Stimulated activated CD4-positive, alpha-beta T cell treated with anti-CD3 and anti-CD28 coated beads, Interleukin-2, amount 100 ng/mL, for 24 hours (primary cell): ENCODE measurements around the gene OSBPL6.
A peak's percentile ranks its signal among the peaks of the same experiment; 100 is the strongest.
"Not testable (repeated sequence)": the region's sequence is repeated elsewhere in the genome, so short reads cannot be mapped to it uniquely, and the experiment has no call there.

Experiments used
- DNase-seq, 2 donors: peaks; one replicate each; pipeline ENCODE4 v3.0.0-alpha.2; 2020

Gene OSBPL6

DNA sequence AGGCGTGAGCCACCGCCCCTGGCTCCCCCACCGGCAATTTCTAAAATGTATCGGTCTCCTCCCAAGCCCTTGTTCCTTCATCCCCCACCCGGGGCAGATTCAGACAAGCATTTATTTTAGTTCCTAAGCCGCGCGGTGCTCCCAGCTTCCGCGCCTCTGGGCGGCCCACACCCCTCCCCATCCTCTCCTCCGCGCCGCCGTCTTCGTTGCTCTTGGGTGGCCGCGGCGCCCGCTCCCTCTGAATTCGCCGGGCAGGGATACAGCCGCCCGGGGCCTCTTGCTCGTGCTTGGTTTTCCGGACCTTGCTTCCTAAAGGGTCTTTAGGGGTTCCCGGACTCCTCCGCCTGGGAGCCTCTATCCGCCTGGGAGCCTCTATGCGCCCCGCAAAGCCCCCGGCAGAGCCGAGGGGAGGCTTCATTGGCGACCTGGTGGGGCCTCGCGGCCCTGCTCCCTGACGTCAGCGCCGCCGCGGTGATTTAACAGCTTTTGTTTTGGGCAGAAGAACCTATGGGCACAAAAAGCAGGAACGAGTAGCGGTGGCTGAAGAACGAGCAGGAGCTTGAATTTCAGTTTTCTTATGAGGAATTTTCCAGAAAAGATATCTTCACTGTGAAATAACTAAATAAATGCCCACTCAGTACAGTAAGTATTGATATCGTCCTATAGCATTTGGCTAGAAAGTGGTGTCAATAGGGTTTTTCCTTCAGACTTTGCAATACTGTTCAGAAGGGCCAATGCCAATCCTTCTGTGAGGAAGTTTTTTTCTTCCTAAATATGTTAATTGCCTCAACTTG lies 219.4 kb downstream of the OSBPL6 start:
- DNase-seq: peak; percentile 75 to 83

DNA sequence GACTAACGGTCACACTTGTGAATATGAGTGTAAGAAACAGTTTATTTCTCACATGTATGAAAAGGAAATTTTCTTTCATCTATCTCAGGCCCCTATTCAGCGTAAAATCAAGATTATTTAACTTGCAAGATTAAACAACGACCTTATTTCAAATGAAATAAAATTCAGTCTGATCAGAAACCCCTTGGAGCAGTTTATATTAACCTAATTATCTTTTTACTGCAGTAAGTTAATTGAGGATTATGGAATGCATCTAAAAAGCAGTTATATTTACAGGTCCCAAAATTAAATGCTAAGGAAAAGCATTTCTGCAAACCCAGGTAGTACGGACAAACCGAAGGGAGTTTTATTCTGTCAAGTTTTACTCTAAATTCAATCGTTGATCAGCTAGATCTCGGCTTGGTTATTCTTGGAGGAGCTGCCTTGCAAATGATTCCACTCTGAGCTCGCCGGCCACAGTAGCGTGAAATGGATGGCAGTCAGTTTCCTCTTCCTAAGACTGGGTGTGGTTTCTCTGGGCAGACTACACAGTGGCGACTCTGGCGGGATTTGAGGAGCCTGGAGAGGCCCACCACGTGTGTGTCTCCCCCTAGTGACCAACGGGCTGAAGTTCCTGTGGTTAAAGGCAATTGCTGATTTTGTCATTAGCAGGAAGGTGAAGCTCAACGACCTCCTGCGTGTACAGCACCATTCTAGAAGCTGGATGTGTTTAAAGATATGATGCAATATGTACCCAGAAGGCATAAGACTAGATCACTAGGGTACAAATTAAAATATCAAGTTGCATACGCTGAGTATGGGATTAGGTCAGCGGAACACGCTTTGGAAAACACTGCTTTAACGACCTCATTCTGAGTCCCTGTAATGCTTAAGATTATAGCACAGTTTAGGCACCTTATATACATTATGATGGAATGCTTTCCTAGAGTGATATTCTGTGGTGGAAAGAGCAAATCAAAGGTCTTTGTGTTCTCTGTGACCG lies 220.2 kb downstream of the OSBPL6 start:
- peak; percentile 80 to 81 for DNase-seq

DNA sequence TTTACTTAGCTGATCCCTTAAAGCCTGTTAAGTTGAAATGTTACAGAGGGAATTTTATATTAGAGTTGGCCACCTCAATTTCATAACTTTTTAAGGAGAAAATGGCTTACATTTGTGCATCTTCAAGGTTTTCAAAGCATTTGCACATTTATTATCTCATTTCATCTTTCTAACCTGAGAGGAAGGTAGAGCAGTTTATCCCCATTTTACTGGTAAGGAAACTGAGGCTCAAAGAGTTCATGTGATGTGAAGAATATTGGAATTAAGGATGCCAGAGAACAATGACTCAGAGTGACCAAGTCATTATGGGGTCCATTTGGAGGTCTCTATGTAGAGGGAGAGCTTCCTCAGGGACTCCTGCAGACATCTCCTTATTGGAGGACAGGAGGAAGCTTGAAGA lies 221.7 kb downstream of the OSBPL6 start:
- DNase-seq: no peak

DNA sequence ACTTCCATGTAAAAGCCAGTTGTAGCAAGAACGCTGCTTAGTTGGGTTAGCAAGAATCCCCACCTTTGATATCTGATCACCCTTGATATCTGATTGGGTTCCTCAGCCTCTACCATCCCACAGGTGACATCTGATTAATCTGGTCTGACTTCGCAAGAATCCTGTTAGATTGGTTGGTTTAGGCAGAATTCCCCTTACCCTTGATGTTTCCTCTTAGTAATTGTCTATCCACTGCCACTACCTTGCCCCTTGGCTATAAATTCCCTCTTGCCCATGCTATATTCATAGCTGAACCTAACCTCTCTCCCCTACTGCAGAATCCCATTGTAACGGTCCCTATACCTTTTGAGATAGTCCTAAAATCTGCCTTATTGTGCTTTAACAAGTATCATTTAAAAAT lies 223.6 kb downstream of the OSBPL6 start:
- DNase-seq: no peak

DNA sequence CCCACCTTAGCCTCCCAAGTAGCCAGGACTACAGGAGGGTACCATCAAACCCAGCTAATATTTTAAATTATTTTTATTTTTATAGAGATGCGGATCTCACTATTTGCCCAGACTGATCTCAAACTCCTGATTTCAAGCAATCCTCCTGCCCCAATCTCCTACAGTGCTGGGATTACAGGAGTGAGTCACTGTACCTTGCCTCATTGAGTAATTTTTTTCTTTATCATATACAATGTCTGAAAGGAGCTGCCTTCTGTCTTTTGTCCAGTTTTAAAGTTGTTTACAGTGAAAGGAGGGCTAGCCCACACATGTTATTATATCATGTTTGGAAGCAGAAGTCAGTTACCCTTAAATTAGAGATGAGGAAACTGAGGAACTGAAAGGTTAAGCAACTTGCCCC lies 224.1 kb downstream of the OSBPL6 start:
- DNase-seq: no peak

DNA sequence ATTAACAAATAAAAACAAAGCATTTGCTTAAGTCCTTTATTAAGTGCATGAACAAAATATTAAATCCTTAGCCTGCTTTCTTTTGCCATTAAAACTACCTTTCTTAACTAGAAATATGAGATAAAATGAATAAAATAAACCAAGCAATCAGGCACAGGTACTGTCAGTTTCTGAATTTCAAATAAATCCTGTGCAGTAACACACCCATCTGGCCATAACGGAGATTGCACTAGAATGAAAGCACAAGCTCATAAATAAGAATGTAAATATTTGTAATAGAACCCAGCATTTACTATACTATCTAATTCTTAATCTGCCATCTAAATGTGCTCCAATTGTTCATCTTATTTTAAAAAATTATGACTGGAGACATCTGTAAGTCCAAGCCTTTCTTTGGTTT lies 224.8 kb downstream of the OSBPL6 start:
- DNase-seq: no peak

DNA sequence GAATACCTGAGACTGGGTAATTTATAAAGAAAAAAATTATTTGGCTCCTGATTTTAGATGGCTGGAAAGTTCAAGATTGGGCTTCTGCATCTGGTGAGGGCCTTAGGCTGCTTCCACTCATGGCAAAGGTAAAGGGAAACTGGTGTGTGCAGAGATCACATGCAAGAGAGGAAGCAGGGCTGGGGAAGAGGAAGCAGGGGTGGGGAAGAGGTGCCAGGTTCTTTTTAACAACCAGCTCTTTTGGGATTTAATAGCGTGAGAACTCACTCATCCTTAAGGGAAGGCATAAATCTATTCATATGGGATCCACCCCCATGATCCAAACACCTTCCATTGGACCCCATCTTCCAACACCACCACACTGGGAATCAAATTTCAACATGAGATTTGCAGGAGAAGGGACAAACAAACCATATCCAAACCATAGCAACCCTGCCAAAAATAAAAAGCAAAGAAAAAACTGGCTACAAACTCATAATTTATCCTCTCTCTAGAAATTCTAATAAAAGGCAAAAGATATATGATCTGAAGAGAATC lies 226.2 kb downstream of the OSBPL6 start:
- no peak for DNase-seq

DNA sequence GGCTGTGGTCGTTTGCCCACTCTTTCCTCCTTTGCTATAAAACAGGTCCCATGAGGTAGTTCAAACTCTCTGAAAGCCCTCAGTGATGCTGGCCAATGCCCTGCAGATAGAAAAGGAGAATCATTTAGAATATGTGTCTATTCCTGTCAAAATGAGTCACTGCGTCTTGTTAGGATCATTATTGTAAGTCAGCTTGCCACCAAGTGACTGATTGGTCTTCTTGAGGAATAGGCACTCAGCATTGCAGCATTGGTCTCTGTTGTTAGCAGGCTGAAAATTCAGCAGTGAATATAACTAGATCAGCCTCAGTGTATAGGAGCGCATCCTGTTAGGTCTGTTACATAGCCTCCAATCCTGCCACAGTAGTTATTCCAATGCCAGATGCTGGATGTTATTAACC lies 227.8 kb downstream of the OSBPL6 start:
- no peak for DNase-seq

DNA sequence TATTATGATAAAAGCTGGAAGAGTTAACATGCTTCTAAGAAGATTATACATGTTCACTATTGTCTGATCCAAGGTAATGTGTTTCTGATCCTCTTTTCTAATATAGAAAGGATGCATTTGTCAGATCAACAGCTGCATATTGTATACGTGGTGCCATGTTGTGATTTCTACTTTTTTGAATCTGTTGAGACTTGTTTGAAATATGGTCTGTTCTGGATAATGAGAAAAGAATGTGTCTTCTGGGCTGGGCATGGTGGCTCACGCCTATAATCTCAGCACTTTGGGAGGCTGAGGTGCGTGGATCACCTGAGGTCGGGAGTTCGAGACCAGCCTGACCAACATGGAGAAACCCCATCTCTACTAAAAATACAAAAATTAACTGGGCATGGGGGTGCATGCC lies 229.4 kb downstream of the OSBPL6 start:
- DNase-seq: not testable (repeated sequence)

DNA sequence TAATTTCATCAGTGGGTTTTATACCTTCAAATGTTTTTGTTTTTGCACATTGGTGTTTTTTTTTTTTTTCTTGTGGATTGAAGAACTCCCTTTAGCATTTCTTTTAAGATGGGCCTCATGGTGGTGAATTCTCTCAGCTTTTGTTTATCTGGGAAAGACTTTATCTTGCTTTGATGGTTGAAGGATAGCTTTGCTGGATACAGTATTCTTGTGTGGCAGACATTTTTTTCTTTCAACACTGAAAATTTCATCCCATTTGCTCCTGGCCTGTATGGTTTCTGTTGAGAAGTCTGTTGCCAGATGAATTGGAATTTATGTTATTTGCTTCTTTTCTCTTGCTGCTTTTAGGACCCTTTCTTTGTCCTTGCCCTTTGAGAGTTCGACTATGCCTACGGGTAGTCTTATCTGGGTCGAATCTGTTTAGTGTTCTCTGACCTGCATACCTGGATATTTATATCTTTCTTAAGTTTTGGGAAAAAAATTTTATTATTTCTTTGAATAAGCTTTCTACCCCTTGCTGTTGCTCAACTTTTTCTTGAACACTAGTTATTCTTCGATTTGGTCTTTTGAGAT lies 231.0 kb downstream of the OSBPL6 start:
- DNase-seq: no peak

DNA sequence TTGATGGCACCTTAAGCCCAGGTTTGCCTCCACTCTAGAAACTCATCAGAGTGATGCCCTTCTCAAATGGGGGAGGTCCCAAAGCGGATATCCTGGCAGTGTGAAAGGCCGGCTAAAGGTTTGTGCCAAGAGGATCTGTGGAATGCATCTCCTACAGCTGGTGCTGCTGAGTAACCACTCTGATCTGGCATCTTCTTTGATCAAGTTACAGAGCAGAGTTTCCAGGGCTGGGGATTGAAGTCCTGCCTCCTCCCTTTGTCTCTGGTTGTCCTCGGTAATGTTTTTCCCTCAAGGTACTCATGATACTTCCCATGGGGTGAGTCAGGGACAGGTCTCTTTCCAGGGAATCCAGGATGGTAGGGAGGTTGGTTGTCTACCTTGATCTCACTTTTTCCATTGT lies 232.1 kb downstream of the OSBPL6 start:
- no peak for DNase-seq

DNA sequence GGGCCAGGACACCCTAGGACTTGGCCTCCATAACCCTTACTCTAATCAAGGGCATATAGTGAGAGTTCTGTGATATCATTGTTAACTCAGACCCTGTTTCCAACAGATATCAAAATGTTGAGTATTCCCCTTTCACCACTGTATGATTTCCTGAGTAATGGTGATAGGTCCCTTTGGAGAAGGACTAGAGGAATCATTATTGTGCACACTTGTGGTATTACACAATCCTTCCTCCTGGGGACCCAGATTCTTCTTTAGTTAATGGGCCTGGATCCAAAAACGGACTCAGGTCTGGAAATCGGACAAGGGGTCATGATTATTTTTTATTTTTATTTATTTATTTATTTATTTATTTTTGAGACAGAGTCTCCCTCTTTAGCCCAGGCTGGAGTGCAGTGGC lies 233.1 kb downstream of the OSBPL6 start:
- no peak for DNase-seq

DNA sequence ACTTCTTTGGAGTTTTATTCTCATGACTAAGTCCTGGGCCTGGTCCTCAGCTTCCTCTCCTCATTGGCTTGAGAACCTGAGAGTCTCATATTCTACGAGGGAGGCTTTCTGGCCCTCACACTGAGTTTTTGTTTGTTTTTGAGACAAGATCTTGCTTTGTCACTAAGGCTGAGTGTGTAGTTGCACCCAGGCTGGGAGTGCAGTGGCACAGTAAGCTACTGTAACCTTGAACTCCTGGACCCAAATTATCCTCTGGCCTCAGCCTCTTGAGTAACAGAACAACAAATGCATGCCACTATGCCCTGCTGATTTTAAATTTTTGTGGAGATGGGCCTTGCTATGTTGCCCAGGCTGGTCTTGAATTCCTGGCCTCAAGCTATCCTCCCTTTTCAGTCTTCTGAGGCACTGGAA lies 234.1 kb downstream of the OSBPL6 start:
- DNase-seq: no peak

DNA sequence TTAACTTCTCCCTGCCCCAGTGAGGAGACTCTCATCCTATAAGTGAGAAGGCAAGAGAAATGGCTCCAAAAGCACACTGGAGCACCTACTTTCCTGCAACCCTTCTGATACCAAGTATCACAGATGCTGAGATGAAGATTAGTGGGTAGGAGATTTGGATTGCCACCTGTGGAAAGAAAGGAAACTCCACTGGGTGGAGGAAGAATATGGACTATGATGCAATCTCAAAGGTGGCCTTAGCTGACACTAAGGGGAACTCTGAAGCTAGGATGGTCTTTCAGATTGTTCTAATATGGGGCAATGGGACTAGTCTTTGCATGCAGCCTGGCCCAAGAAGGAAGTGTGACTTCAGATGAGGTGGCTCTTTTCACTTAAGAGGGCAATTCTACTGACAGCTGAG lies 235.0 kb downstream of the OSBPL6 start:
- no peak for DNase-seq

DNA sequence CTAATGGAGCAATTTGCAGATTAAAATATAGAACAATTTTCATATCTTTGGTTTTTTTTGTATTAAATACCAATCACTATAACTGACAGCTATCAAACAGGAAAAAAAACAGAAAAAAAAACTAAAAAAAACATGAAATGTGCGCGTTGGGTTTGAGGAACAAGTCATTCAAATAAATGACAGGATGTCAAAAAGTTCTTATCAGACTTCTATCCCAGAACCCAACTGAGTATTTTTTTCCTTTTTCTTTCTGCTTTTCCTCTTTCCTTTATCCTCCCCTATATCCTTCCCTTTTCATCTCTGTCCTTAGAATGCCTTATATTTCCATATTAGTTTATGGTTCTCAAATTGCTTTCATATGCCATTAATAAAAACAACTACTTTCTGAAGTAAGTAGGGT lies 242.3 kb downstream of the OSBPL6 start:
- DNase-seq: no peak

DNA sequence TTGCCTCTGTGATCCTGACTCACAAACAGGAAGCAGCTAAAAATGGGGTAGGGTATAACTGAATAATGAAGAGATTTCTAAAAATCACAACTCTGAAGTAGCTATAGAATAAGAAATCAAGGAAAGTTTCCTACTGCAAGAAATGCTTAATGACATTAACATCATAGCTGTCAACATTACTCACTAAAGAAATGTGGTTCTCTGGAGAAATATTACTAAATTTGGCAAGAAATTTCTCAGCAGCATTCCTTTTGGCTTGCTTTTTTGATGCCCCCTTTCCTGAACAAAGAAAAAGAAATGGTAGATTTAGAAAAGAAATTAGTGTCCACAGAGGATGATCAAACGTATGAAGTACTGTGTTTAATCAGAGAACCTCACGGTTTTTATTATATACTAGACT lies 247.1 kb downstream of the OSBPL6 start:
- DNase-seq: no peak

DNA sequence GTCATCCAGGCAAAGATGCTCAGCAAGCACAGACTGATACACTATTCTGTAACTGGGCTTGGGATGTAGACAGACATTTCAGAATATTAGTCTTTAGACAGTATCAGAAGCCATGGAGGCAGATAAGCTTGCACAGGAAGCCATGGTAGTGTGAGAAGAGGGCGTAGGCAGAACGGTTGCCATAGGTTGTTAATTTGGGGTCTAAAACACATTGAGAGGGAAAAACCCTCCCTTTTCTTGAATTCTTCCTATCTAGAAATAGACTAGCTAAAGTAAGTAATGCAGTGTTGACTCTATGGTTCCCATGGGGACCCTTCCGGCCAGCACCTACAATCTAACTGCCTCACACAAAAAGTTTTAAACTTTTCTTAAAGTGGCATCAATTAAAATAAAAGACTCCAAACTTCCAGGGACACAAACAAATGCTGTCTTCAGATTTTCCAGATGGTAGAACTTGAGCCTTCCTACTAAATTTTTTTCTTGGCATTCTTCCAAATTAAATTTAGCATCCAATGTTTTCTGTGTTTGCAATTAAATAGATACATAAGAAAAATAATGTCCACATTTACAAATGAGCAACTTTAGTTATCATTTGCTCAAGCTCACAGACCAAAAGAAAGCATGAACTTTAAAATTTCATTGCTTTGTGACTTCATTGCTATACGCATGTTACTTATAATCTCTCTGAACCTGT lies 254.8 kb downstream of the OSBPL6 start:
- no peak for DNase-seq

DNA sequence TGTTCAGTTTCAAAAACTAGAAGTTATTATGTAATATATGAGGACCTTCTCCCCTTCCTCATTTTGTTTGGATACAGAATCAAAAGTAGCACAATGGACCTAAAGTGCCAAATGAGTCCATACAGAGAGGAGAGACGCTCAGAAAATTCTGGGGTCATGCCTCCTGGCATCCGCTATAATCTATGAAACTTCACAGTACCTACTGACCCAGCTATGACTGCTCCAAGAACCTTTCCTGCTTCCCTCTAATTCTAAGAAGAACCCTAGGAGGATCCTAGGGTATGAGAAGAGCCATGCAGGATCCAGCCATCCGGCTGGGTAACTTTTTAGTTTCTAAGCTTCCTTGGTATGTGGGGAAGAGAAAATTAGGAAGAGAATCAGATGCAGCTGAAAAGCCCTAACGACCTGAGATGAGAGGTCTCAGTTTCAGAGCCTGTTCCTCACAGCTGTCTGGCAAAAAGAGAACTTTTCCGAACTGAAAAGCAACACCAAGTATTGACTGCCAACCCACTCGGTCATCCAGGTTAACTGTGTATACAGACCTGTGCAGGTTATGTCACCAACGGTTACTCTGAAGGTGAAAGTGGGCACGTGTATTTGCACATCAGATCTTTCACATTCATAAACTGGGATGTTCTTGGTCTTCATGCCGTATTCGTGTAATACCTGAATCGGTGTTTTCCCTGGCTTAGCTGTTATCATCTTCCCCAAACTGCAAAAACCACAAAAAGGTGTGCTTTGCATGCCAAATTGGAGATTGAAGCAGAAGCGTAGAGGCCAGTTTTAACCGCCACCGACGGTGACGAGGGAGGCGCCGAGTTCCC lies 255.6 kb downstream of the OSBPL6 start:
- peak; percentile 9 to 23 for DNase-seq

DNA sequence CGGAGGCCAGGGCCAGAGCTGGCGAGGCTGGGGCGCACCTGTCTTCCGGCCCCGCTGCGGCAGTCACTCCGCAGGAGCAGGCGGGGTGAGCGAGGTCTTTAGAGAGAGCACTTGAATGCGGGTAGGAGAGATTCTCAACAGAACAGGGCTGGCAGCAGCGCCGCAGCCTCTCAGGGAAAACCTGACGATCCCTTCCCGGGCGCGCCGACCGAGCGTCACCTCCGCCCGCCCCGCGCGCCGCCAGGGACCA lies 256.1 kb downstream of the OSBPL6 start:
- DNase-seq: no peak

DNA sequence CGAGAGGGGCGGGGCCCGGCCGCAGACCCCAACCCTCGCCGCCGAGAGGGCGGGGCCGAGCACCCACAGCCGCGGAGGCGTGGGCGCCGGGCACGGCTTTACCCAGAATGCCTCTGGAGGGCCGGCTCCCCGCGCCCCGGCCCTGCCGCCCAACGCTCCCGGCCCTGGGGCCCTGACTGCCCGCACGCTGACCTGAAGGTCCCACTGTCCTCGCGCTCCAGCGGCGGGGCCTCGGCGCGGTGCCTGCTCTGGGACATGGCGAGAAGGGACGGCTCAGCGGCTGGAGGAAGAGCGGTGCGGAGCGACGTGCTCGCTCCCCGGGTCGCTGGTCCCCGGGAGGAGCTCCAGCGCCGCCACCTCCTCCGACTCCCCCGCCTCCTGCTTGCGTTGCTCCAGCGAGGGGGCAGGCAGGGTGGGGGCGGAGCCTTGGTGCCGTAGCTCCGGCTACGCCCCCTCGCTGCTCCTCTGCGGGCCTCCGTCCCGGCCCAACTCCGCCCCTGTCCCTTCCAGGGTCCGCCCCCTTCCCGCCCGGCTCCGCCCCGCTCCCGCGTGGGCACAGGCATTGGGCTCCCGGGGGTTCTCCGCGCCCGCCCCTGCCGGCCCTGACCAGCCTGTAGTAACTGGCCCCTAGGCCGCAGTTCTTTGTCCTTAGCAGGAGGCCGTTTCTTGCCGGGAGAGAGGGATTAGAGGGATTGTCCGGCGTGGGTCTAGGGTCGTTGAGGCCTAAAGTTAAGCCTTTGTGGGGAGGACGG lies 256.6 kb downstream of the OSBPL6 start, which contains the start of the genes PJVK and PRKRA:
Gene PJVK (plus strand): TSS at position 605 of the 752 bp plus-strand sequence. CDS start 2,032 bp downstream, outside the sequence.
Gene PRKRA (minus strand): TSS at position 402 of the 752 bp plus-strand sequence. CDS start 145 bp downstream, at position 257.
- peak; percentile 96 to 97 for DNase-seq

DNA sequence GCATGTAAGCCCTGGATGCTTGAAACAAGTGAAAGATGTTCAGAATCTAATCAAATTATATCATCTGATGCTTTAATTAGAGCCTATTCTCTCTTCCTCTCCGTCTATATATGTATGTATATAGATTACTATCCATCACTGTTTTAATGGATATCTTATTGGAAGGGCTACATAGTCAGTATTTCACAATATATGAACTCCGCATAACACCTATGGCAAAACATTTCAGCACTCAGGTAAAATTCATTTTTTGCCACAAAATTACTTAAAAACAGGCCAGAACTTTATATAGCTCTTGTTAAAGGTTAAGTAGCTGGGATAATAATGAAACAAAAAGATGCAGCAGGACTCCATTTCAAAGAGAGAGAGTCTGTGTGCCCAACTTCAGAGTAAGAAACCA lies 258.0 kb downstream of the OSBPL6 start:
- no peak for DNase-seq
